H9 (cell line): ENCODE results near the gene ZGRF1. TPM values are rescaled to one million over a fixed set of nuclear protein-coding genes. Genes with fewer than 3 reads are reported as not detected.

Experiments used
- DNase-seq: peaks from one replicate; pipeline ENCODE4 v3.0.0-alpha.2; 2017
- H2AFZ ChIP-seq: one replicate; pipeline ENCODE4 v1.6.1; 2013; ENCODE audit warnings: mild to moderate bottlenecking, low read length, control low read depth, moderate library complexity
- H2AK5ac ChIP-seq: 2 replicates; pipeline ENCODE4 v1.6.1; 2013; ENCODE audit warnings: low read length, control low read depth, mixed read lengths; ENCODE audit not compliant: insufficient read length
- H2BK120ac ChIP-seq: one replicate; pipeline ENCODE4 v1.6.1; 2013; ENCODE audit warnings: low read depth, mild to moderate bottlenecking, low read length, control low read depth, inconsistent platforms; ENCODE audit not compliant: poor library complexity, severe bottlenecking
- H2BK12ac ChIP-seq: 2 replicates; pipeline ENCODE4 v1.6.1; 2013; ENCODE audit warnings: low read length, control low read depth, mixed read lengths, low read depth; ENCODE audit not compliant: insufficient read length
- H2BK15ac ChIP-seq: 2 replicates; pipeline ENCODE4 v1.6.1; 2013; ENCODE audit warnings: low read depth, low read length, control low read depth
- H2BK20ac ChIP-seq: one replicate; pipeline ENCODE4 v1.6.1; 2013; ENCODE audit warnings: low read depth, mild to moderate bottlenecking, low read length, control low read depth, inconsistent platforms; ENCODE audit not compliant: poor library complexity, severe bottlenecking
- H2BK5ac ChIP-seq: 2 replicates; pipeline ENCODE4 v1.6.1; 2013; ENCODE audit warnings: low read length, control low read depth, mixed read lengths; ENCODE audit not compliant: insufficient read length
- H3K14ac ChIP-seq: 2 replicates; pipeline ENCODE4 v1.6.1; 2013; ENCODE audit warnings: low read length, control low read depth; ENCODE audit not compliant: insufficient read depth
- H3K18ac ChIP-seq: 2 replicates; pipeline ENCODE4 v1.6.1; 2013; ENCODE audit warnings: low read depth, mild to moderate bottlenecking, mixed read lengths, low read length, control low read depth; ENCODE audit not compliant: insufficient read length
- H3K23ac ChIP-seq: 2 replicates; pipeline ENCODE4 v1.6.1; 2013; ENCODE audit warnings: low read length, control low read depth, mixed read lengths, low read depth; ENCODE audit not compliant: insufficient read length
- H3K23me2 ChIP-seq: 2 replicates; pipeline ENCODE4 v1.6.1; 2013; ENCODE audit warnings: low read depth, mild to moderate bottlenecking, mixed read lengths, low read length, control low read depth; ENCODE audit not compliant: insufficient read length, poor library complexity, severe bottlenecking
- H3K27ac ChIP-seq: 2 replicates; pipeline ENCODE4 v1.5.1; 2013; ENCODE audit warnings: low read length, control low read depth, mixed read lengths, low read depth; ENCODE audit not compliant: insufficient read length
- H3K27me3 ChIP-seq: 2 replicates; pipeline ENCODE4 v1.6.1; 2013; ENCODE audit warnings: low read length, control low read depth, inconsistent platforms; ENCODE audit not compliant: insufficient read depth
- H3K4ac ChIP-seq: 2 replicates; pipeline ENCODE4 v1.6.1; 2013; ENCODE audit warnings: low read depth, mild to moderate bottlenecking, control low read depth, inconsistent platforms, low read length, moderate library complexity
- H3K4me1 ChIP-seq: 2 replicates; pipeline ENCODE4 v1.6.1; 2013; ENCODE audit warnings: low read length, control low read depth, inconsistent platforms; ENCODE audit not compliant: insufficient read depth
- H3K4me2 ChIP-seq: 2 replicates; pipeline ENCODE4 v1.6.1; 2013; ENCODE audit warnings: low read length, control low read depth, mixed read lengths; ENCODE audit not compliant: insufficient read length, insufficient read depth
- H3K56ac ChIP-seq: 2 replicates; pipeline ENCODE4 v1.6.1; 2013; ENCODE audit warnings: low read depth, mild to moderate bottlenecking, mixed read lengths, low read length, control low read depth; ENCODE audit not compliant: insufficient read length
- H3K79me1 ChIP-seq: 2 replicates; pipeline ENCODE4 v1.6.1; 2013; ENCODE audit warnings: low read depth, mild to moderate bottlenecking, moderate library complexity, low read length, control low read depth, inconsistent platforms; ENCODE audit not compliant: insufficient read depth, poor library complexity, severe bottlenecking
- H3K79me2 ChIP-seq: 2 replicates; pipeline ENCODE4 v1.6.1; 2013; ENCODE audit warnings: low read length, control low read depth, inconsistent platforms; ENCODE audit not compliant: insufficient read depth
- H3K9ac ChIP-seq: 2 replicates; pipeline ENCODE4 v1.6.1; 2013; ENCODE audit warnings: low read length, control low read depth, mixed read lengths; ENCODE audit not compliant: insufficient read length; ENCODE audit errors: extremely low read depth
- H3K9me3 ChIP-seq: one replicate; pipeline ENCODE4 v1.6.1; 2013; ENCODE audit warnings: low read depth, low read length, inconsistent platforms; ENCODE audit not compliant: control insufficient read depth
- H3T11ph ChIP-seq: one replicate; pipeline ENCODE4 v1.6.1; 2013; ENCODE audit warnings: mild to moderate bottlenecking, low read length, control low read depth, inconsistent platforms
- H4K20me1 ChIP-seq: one replicate; pipeline ENCODE4 v1.6.1; 2013; ENCODE audit not compliant: control insufficient read depth, insufficient read length, insufficient read depth
- H4K5ac ChIP-seq: 2 replicates; pipeline ENCODE4 v1.6.1; 2013; ENCODE audit warnings: low read depth, mild to moderate bottlenecking, mixed read lengths, low read length, control low read depth; ENCODE audit not compliant: insufficient read length
- H4K8ac ChIP-seq: replicated peaks from 2 replicates; pipeline ENCODE4 v1.6.1; 2013; ENCODE audit warnings: low read length, control low read depth, mixed read lengths, low read depth; ENCODE audit not compliant: insufficient read length
- H4K91ac ChIP-seq: 2 replicates; pipeline ENCODE4 v1.6.1; 2013; ENCODE audit warnings: low read depth, mild to moderate bottlenecking, moderate library complexity, mixed read lengths, low read length, control low read depth; ENCODE audit not compliant: insufficient read length
- H3K27ac Mint-ChIP-seq, 3 experiments: 2 replicates in 2 of 3; 3 replicates in 1 of 3; pipeline ENCODE4 v1.8.0; 2020 to 2021; ENCODE audit warnings: mixed read lengths in 3 of 3, mild to moderate bottlenecking in 1 of 3, moderate library complexity in 1 of 3
- H3K27me3 Mint-ChIP-seq: 2 replicates; pipeline ENCODE4 v1.8.0; 2021; ENCODE audit warnings: low read depth, mild to moderate bottlenecking, moderate library complexity, mixed read lengths
- H3K36me3 Mint-ChIP-seq, 3 experiments: 2 replicates in 2 of 3; 3 replicates in 1 of 3; pipeline ENCODE4 v1.8.0; 2020 to 2021; ENCODE audit warnings: low read depth in 3 of 3, mixed read lengths in 3 of 3; ENCODE audit not compliant: insufficient read depth in 1 of 3
- H3K4me1 Mint-ChIP-seq, 2 experiments: 2 replicates each; pipeline ENCODE4 v1.8.0; 2020; ENCODE audit warnings: mixed read lengths in 2 of 2
- H3K4me3 Mint-ChIP-seq, 2 experiments: 2 replicates in 1 of 2; 3 replicates in 1 of 2; pipeline ENCODE4 v1.8.0; 2020 to 2021; ENCODE audit warnings: mild to moderate bottlenecking in 2 of 2, mixed read lengths in 2 of 2, moderate library complexity in 1 of 2
- H3K9me3 Mint-ChIP-seq, 2 experiments: 2 replicates in 1 of 2; 3 replicates in 1 of 2; pipeline ENCODE4 v1.8.0; 2020; ENCODE audit warnings: mild to moderate bottlenecking in 2 of 2, mixed read lengths in 2 of 2, moderate library complexity in 1 of 2
- WGBS: extraction: QIAGEN DNeasy Blood & Tissue Kit; methylation state at CpG from one replicate; pipeline ENCODE4 v1.1.7; 2013; ENCODE audit warnings: missing lambda C conversion rate, low lambda C conversion rate, mixed read lengths; ENCODE audit not compliant: insufficient read length; ENCODE audit errors: extremely low coverage; 5-methylcytosine and 5-hydroxymethylcytosine counted together
- total RNA-seq: library from RNA; stranded (reverse); gene quantifications from 2 replicates; pipeline ENCODE4 v1.2.1, GENCODE V29; 2021
- TF ChIP-seq, protein P1 (sequence below): fragments of 200-600 bp; sonication (generic); conservative IDR thresholded peaks from 3 replicates; pipeline ENCODE4 v1.8.0; 2021; ENCODE audit warnings: antibody characterized with exemption, mild to moderate bottlenecking

The ZGRF1 gene
- total RNA-seq, 1 experiment from 2014 or later = 38.3 TPM

DNA sequence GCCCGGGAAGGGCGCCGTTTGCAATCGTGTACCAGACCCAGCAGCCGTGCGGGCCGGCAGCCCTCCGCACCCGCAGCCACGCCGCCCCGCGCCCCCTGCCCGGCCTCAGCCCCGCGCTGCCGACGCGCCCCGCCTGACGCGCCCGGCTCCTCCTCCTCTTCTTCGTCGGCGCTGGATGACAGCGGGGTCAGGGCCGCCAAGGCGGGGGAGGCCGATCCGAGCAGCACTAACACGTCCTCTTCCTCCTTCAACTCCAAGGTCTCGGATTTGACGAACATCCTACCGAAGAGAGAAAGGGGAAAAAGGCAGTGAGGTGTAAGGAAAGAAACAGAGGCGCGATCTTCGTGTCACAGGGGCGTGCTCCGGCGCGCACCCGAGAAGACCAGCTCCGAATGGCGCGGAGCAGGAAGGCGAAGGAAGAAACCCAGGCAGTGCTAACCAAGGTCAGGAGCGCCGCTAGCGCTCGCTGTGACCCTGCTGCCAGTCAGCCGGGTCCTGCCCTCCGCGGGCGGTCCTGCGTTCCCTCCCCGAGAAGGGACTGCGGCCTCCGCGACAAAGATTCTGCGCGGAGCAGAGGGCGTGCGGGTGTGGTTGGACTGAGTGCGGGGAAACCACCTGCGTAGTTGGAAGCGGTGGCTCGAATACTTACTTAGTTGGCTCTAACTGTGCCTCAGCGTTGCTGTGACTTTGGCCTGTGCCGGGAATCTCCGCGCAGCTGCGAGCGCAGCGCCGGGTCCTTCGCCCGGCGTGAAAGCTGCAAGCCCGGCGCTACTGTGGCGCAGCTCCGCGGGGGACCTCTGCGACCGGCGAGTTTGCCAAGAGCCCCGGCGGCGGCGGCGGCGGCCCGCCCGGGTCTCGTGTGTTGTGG is 121.3 kb downstream of the ZGRF1 start:
- Histone ChIP-seq H4K91ac (no peak overlapping the region), H3K4ac (no peak overlapping the region), H3K27me3 (peaks cover 91% of the 10 kb centered on the region), H2BK120ac (no peak overlapping the region), H4K5ac (no peak overlapping the region), H3K56ac (no peak overlapping the region), H3K79me1 (no peaks in the 10 kb centered on the region), H3K23me2 (peaks cover 34% of the 10 kb centered on the region), H3K27ac (no peak overlapping the region), H3K9me3 (no peaks in the 10 kb centered on the region), H2AFZ (no peak overlapping the region), H3K23ac (no peak overlapping the region), H3K4me1 (0 out of 2 replicates have a peak, but pooled peaks cover 5% of the 10 kb centered on the region), H2BK12ac (no peak overlapping the region), H3K4me2 (peak overlapping the region; percentile 88), H3K79me2 (no peaks in the 10 kb centered on the region), H3T11ph (no peak overlapping the region), H3K9ac (no peak overlapping the region), H2BK5ac (no peak overlapping the region), H3K14ac (no peak overlapping the region), H2BK15ac (no peak overlapping the region), H4K8ac (no peak overlapping the region), H2BK20ac (no peak overlapping the region), H2AK5ac (no peak overlapping the region), H3K18ac (no peak overlapping the region), H4K20me1 (no peaks in the 10 kb centered on the region)
- Mint-ChIP-seq H3K9me3 (peaks cover 6 to 18% of the 10 kb centered on the region in 2 experiments; a peak in 3 of 5 replicates), H3K27me3 (peaks cover 99% of the 10 kb centered on the region), H3K36me3 (peaks cover 0 to 4% (median 0%) of the 10 kb centered on the region in 3 experiments; a peak in 2 of 7 replicates), H3K27ac (peak overlapping the region in 1 of 3 experiments; percentile 62; a peak in 2 of 7 replicates), H3K4me3 (peak overlapping the region; percentile 71 to 90), H3K4me1 (peaks cover 44 to 65% of the 10 kb centered on the region in 2 experiments)
- TF ChIP-seq, protein P1, sequence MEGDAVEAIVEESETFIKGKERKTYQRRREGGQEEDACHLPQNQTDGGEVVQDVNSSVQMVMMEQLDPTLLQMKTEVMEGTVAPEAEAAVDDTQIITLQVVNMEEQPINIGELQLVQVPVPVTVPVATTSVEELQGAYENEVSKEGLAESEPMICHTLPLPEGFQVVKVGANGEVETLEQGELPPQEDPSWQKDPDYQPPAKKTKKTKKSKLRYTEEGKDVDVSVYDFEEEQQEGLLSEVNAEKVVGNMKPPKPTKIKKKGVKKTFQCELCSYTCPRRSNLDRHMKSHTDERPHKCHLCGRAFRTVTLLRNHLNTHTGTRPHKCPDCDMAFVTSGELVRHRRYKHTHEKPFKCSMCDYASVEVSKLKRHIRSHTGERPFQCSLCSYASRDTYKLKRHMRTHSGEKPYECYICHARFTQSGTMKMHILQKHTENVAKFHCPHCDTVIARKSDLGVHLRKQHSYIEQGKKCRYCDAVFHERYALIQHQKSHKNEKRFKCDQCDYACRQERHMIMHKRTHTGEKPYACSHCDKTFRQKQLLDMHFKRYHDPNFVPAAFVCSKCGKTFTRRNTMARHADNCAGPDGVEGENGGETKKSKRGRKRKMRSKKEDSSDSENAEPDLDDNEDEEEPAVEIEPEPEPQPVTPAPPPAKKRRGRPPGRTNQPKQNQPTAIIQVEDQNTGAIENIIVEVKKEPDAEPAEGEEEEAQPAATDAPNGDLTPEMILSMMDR = no peak
- peak; percentile 63 for DNase-seq
- WGBS = no CpG with 5 or more reads among the region's 96 CpGs
